ENCODE data around the gene CDK5. TPM values are rescaled to one million over a fixed set of nuclear protein-coding genes. Genes with fewer than 3 reads are reported as not detected.

The CDK5 gene
- polyA plus RNA-seq, 4 donors = 12.3 to 18.5 (median 17.2) TPM

GRCh38 chr7:151006590-151007300, 51.0 kb downstream of the CDK5 start:
- no peak for DNase-seq (ENCODE audit: low read depth in 4 of 4, low spot score in 3 of 4)

DNA sequence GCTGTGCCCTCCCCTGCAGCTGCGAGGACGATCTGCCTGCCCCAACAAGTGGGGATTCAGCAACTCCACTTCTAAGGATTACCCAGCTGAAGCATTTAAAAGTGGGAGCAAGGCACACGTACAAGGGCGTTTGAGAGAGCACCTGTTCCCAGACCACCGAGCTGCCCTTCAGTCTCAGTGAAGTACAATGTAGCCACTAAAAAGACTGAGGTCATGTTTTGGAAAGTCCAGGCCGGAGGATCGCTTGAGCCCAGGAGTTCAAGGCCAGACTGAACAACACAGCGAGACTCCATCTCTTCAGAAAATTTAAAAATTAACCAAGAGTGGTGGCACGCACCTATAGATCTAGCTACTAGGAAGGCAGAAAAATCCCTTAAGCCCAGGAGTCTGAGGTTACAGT, 52.1 kb downstream of the CDK5 start:
- no peak for DNase-seq (ENCODE audit: low read depth in 4 of 4, low spot score in 3 of 4)

Other genes with a start within 250 kb of the CDK5 start
- 100 to 1,000 TPM in 1 of 4 donors, 10 to 100 TPM in 2, 1 to 10 TPM in 1; 1.0 to 121 (median 49.9) TPM for gene AOC1, start 205.4 kb downstream of the CDK5 start, polyA plus RNA-seq (ENCODE audit: insufficient read length in 4 of 4)
- gene KCNH2, start 79.6 kb downstream of the CDK5 start, polyA plus RNA-seq (ENCODE audit: insufficient read length in 4 of 4) = 10 to 100 TPM in 3 of 4 donors, 1 to 10 TPM in 1; 9.8 to 17.5 (median 15.7) TPM
- 10 to 100 TPM in 1 of 4 donors, 1 to 10 TPM in 3; 6.2 to 15.2 (median 8.5) TPM for gene NOS3, start 66.9 kb downstream of the CDK5 start, polyA plus RNA-seq (ENCODE audit: insufficient read length in 4 of 4)
- gene ATG9B, start 33.4 kb downstream of the CDK5 start, polyA plus RNA-seq (ENCODE audit: insufficient read length in 4 of 4) = 1 to 10 TPM; 1.2 to 3.5 (median 1.5) TPM
- 10 to 100 TPM; 16.9 to 35.2 (median 21.1) TPM for gene ABCB8, start 29.4 kb downstream of the CDK5 start, polyA plus RNA-seq (ENCODE audit: insufficient read length in 4 of 4)
- gene ASIC3, start 9.4 kb downstream of the CDK5 start, polyA plus RNA-seq (ENCODE audit: insufficient read length in 4 of 4) = 1 to 10 TPM; 1.8 to 3.0 (median 2.7) TPM
- 100 to 1,000 TPM in 1 of 4 donors, 10 to 100 TPM in 3; 59.9 to 127 (median 81.9) TPM for gene SLC4A2, start 1.7 kb upstream of the CDK5 start, polyA plus RNA-seq (ENCODE audit: insufficient read length in 4 of 4)
- 10 to 100 TPM; 41.3 to 74.7 (median 47.8) TPM for gene FASTK, start 22.9 kb upstream of the CDK5 start, polyA plus RNA-seq (ENCODE audit: insufficient read length in 4 of 4)
- gene TMUB1, start 25.6 kb upstream of the CDK5 start, polyA plus RNA-seq (ENCODE audit: insufficient read length in 4 of 4) = 10 to 100 TPM; 19.9 to 39.3 (median 25.6) TPM
- 10 to 100 TPM; 50.2 to 81.5 (median 72.6) TPM for gene AGAP3, start 28.6 kb upstream of the CDK5 start, polyA plus RNA-seq (ENCODE audit: insufficient read length in 4 of 4)
- under 1 TPM in 2 of 4 donors, not detected in 2; 0.27 to 0.34 TPM for gene GBX1, start 109.8 kb upstream of the CDK5 start, polyA plus RNA-seq (ENCODE audit: insufficient read length in 4 of 4)
- not detected for gene ASB10, start 129.4 kb upstream of the CDK5 start, polyA plus RNA-seq (ENCODE audit: insufficient read length in 4 of 4)
- gene H2BK1, start 152.6 kb upstream of the CDK5 start, polyA plus RNA-seq (ENCODE audit: insufficient read length in 4 of 4) = not detected
- 10 to 100 TPM; 21.5 to 28.2 (median 25.5) TPM for gene ABCF2, start 169.3 kb upstream of the CDK5 start, polyA plus RNA-seq (ENCODE audit: insufficient read length in 4 of 4)
- gene CHPF2, start 174.6 kb upstream of the CDK5 start, polyA plus RNA-seq (ENCODE audit: insufficient read length in 4 of 4) = 10 to 100 TPM; 23.3 to 27.1 (median 25.6) TPM
- gene SMARCD3, start 190.8 kb upstream of the CDK5 start, polyA plus RNA-seq (ENCODE audit: insufficient read length in 4 of 4) = 10 to 100 TPM; 64.8 to 92.8 (median 84.6) TPM

Data from left renal pelvis (tissue), 4 donors.